IMR-90 (cell line): ENCODE measurements around the gene HEBP1. TPM values are rescaled to one million over a fixed set of nuclear protein-coding genes. Genes with fewer than 3 reads are reported as not detected.

Experiments used
- ATAC-seq: fragments of 200-7000 bp; cut with Tn5 transposase; 2 replicates; pipeline ENCODE4 v1.9.1; 2020; ENCODE audit warnings: low read depth, mild to moderate bottlenecking, moderate library complexity
- BruUV-seq: library from RNA; stranded (reverse); fragments of 400-500 nt; replicated peaks from 2 replicates; lab custom pipeline; 2021; lab: Mats Ljungman, UMichigan
- CTCF ChIA-PET: fragments of 300-600 bp; formaldehyde crosslinking; extraction: SDS; loops from one replicate; lab custom pipeline; 2021; ENCODE audit warnings: antibody characterized with exemption; lab: Yijun Ruan, JAX
- POLR2A ChIA-PET: fragments of 300-600 bp; sonication (Branson Sonifier 250); formaldehyde crosslinking; loops from one replicate; lab custom pipeline; 2022; ENCODE audit warnings: antibody characterized with exemption; ENCODE audit not compliant: unreplicated experiment; lab: Charles Lee
- DNase-seq: peaks from one replicate; pipeline ENCODE4 v3.0.0; 2013
- H2AFZ ChIP-seq: replicated peaks from 2 replicates; pipeline ENCODE3; 2013; ENCODE audit warnings: low read length, mild to moderate bottlenecking; ENCODE audit not compliant: poor library complexity
- H2AK5ac ChIP-seq: 2 replicates; pipeline ENCODE4 v1.6.1; 2013; ENCODE audit warnings: low read depth, low read length, inconsistent platforms
- H2AK9ac ChIP-seq: replicated peaks from 2 replicates; pipeline ENCODE3; 2013; ENCODE audit warnings: mild to moderate bottlenecking, low read depth, low read length, moderate library complexity; ENCODE audit not compliant: poor library complexity
- H2BK120ac ChIP-seq: 2 replicates; pipeline ENCODE4 v1.6.1; 2013; ENCODE audit warnings: low read depth, low read length, inconsistent platforms
- H2BK15ac ChIP-seq: 3 replicates; pipeline ENCODE4 v1.6.1; 2013; ENCODE audit warnings: low read depth, low read length, inconsistent platforms
- H2BK20ac ChIP-seq: 2 replicates; pipeline ENCODE4 v1.6.1; 2013; ENCODE audit warnings: low read depth, mild to moderate bottlenecking, inconsistent platforms, low read length, moderate library complexity
- H2BK5ac ChIP-seq: 2 replicates; pipeline ENCODE4 v1.6.1; 2013; ENCODE audit warnings: mild to moderate bottlenecking, low read depth, low read length, inconsistent platforms; ENCODE audit not compliant: poor library complexity, severe bottlenecking
- H3K14ac ChIP-seq: replicated peaks from 2 replicates; pipeline ENCODE4 v1.6.1; 2013; ENCODE audit warnings: low read depth, low read length, inconsistent platforms
- H3K18ac ChIP-seq: 2 replicates; pipeline ENCODE4 v1.6.1; 2013; ENCODE audit warnings: low read depth, low read length, control low read depth
- H3K23ac ChIP-seq: 2 replicates; pipeline ENCODE4 v1.6.1; 2013; ENCODE audit warnings: low read depth, low read length, inconsistent platforms
- H3K27ac ChIP-seq: 2 replicates; pipeline ENCODE4 v1.5.1; 2013; ENCODE audit warnings: mild to moderate bottlenecking, control low read depth, low read length; ENCODE audit not compliant: insufficient read depth
- H3K27me3 ChIP-seq: 2 replicates; pipeline ENCODE4 v1.6.1; 2013; ENCODE audit warnings: low read length; ENCODE audit not compliant: control insufficient read depth, insufficient read depth
- H3K36me3 ChIP-seq: 2 replicates; pipeline ENCODE4 v1.6.1; 2013; ENCODE audit warnings: low read length, mixed read lengths; ENCODE audit not compliant: control insufficient read depth, insufficient read depth
- H3K4ac ChIP-seq: 2 replicates; pipeline ENCODE4 v1.6.1; 2013; ENCODE audit warnings: low read depth, low read length, inconsistent platforms
- H3K4me1 ChIP-seq: 2 replicates; pipeline ENCODE4 v1.6.1; 2013; ENCODE audit warnings: low read length, mixed read lengths; ENCODE audit not compliant: control insufficient read depth, insufficient read depth
- H3K4me2 ChIP-seq: 2 replicates; pipeline ENCODE4 v1.6.1; 2013; ENCODE audit warnings: low read depth, mild to moderate bottlenecking, control low read depth, low read length, moderate library complexity
- H3K4me3 ChIP-seq: 2 replicates; pipeline ENCODE4 v1.5.1; 2013; ENCODE audit warnings: low read depth, mild to moderate bottlenecking, control low read depth, low read length, moderate library complexity; ENCODE audit not compliant: insufficient read depth
- H3K56ac ChIP-seq: 2 replicates; pipeline ENCODE4 v1.6.1; 2013; ENCODE audit warnings: low read length, inconsistent platforms; ENCODE audit not compliant: insufficient read depth; ENCODE audit errors: extremely low read depth
- H3K79me1 ChIP-seq, 2 experiments: 2 replicates each; pipeline ENCODE4 v1.6.1; 2013; ENCODE audit warnings: low read length in 2 of 2, inconsistent platforms in 1 of 2, low read depth in 1 of 2
- H3K9ac ChIP-seq: 2 replicates; pipeline ENCODE4 v1.6.1; 2013; ENCODE audit warnings: low read depth, low read length, control low read depth
- H3K9me1 ChIP-seq: 2 replicates; pipeline ENCODE4 v1.6.1; 2013; ENCODE audit warnings: low read length, inconsistent platforms; ENCODE audit not compliant: insufficient read depth
- H3K9me3 ChIP-seq: 2 replicates; pipeline ENCODE4 v1.6.1; 2013; ENCODE audit warnings: low read length; ENCODE audit not compliant: control insufficient read depth, insufficient read depth
- H4K20me1 ChIP-seq: 2 replicates; pipeline ENCODE4 v1.6.1; 2013; ENCODE audit warnings: low read length, inconsistent platforms; ENCODE audit not compliant: insufficient read depth
- H4K5ac ChIP-seq: 2 replicates; pipeline ENCODE4 v1.6.1; 2013; ENCODE audit warnings: mild to moderate bottlenecking, low read depth, low read length, control low read depth
- H4K8ac ChIP-seq, 2 experiments: 2 replicates each; pipeline ENCODE4 v1.6.1; 2013; ENCODE audit warnings: low read depth in 2 of 2, low read length in 2 of 2, control low read depth in 1 of 2, inconsistent platforms in 1 of 2
- H4K91ac ChIP-seq: 2 replicates; pipeline ENCODE4 v1.6.1; 2013; ENCODE audit warnings: low read depth, low read length, inconsistent platforms; ENCODE audit not compliant: insufficient read depth
- BHLHE40 ChIP-seq: fragments of 150-350 bp; IDR thresholded peaks from 2 replicates; pipeline ENCODE4 v1.6.1; 2016; ENCODE audit warnings: mild to moderate bottlenecking, low read depth, low read length
- CEBPB ChIP-seq: IDR thresholded peaks from 2 replicates; pipeline ENCODE4 v1.6.1; 2012; ENCODE audit warnings: low read depth, low read length, improper control_type of control experiment
- CHD1 ChIP-seq: IDR thresholded peaks from 2 replicates; pipeline ENCODE4 v1.6.1; 2012; ENCODE audit warnings: low read depth, low read length, improper control_type of control experiment
- CTCF ChIP-seq: conservative IDR thresholded peaks from 2 replicates; pipeline ENCODE4 v1.5.1; 2012; ENCODE audit warnings: mild to moderate bottlenecking, low read depth, low read length, improper control_type of control experiment
- ELK1 ChIP-seq: fragments of 150-350 bp; IDR thresholded peaks from 2 replicates; pipeline ENCODE4 v1.6.1; 2016; ENCODE audit warnings: low read depth, mild to moderate bottlenecking, low read length, moderate library complexity, borderline replicate concordance
- FOS ChIP-seq: fragments of 150-350 bp; IDR thresholded peaks from 2 replicates; pipeline ENCODE4 v1.6.1; 2016; ENCODE audit warnings: low read depth, low read length
- MAFK ChIP-seq: IDR thresholded peaks from 2 replicates; pipeline ENCODE4 v1.6.1; 2012; ENCODE audit warnings: low read depth, low read length, improper control_type of control experiment
- MAZ ChIP-seq: IDR thresholded peaks from 2 replicates; pipeline ENCODE4 v1.6.1; 2012; ENCODE audit warnings: low read depth, mild to moderate bottlenecking, low read length, improper control_type of control experiment, moderate library complexity, borderline replicate concordance
- MXI1 ChIP-seq: IDR thresholded peaks from 2 replicates; pipeline ENCODE4 v1.6.1; 2012; ENCODE audit warnings: low read depth, mild to moderate bottlenecking, low read length, moderate library complexity, borderline replicate concordance
- NFE2L2 ChIP-seq: fragments of 150-350 bp; IDR thresholded peaks from 2 replicates; pipeline ENCODE4 v1.6.1; 2016; ENCODE audit warnings: low read depth, mild to moderate bottlenecking, low read length
- POLR2A ChIP-seq: IDR thresholded peaks from 2 replicates; pipeline ENCODE4 v1.6.1; 2012; ENCODE audit warnings: mild to moderate bottlenecking, low read depth, low read length
- RAD21 ChIP-seq: IDR thresholded peaks from 2 replicates; pipeline ENCODE4 v1.6.1; 2012; ENCODE audit warnings: low read length, improper control_type of control experiment
- RCOR1 ChIP-seq: IDR thresholded peaks from 2 replicates; pipeline ENCODE4 v1.6.1; 2012; ENCODE audit warnings: mild to moderate bottlenecking, low read length, improper control_type of control experiment; ENCODE audit not compliant: insufficient replicate concordance
- RFX5 ChIP-seq: IDR thresholded peaks from 2 replicates; pipeline ENCODE4 v1.8.0; 2012; ENCODE audit warnings: low read depth, mild to moderate bottlenecking, low read length, moderate library complexity
- SMC3 ChIP-seq: fragments of 150-350 bp; IDR thresholded peaks from 2 replicates; pipeline ENCODE4 v1.6.1; 2016; ENCODE audit warnings: low read depth, mild to moderate bottlenecking, antibody characterized with exemption, low read length, moderate library complexity
- USF2 ChIP-seq: fragments of 150-350 bp; IDR thresholded peaks from 2 replicates; pipeline ENCODE4 v1.6.1; 2017; ENCODE audit warnings: mild to moderate bottlenecking, antibody characterized with exemption, low read length, low read depth
- WGBS, 2 experiments: methylation state at CpG; one replicate each; pipeline versions ENCODE4 v1.1.5 to v1.1.7; 2013; ENCODE audit warnings: missing lambda C conversion rate in 2 of 2; ENCODE audit not compliant: insufficient read length in 1 of 2; ENCODE audit errors: extremely low coverage in 2 of 2; 5-methylcytosine and 5-hydroxymethylcytosine counted together
- dilution Hi-C: fragments of 300-500 bp; cut with HindIII; formaldehyde crosslinking; loops from one replicate; pipeline ENCODE4 v1.14.3; 2018; ENCODE audit warnings: low sequenced_read_pairs; ENCODE audit not compliant: unreplicated experiment
- in situ Hi-C: fragments of 300-500 bp; cut with MboI; formaldehyde crosslinking; loops from 3 replicates; pipeline ENCODE4 v1.14.3; 2019; ENCODE audit warnings: low sequenced_read_pairs, inconsistent platforms, mixed read lengths
- intact Hi-C: fragments of 100-400 bp; cut with micrococcal nuclease; formaldehyde crosslinking; loops from 2 replicates; pipeline ENCODE4 v1.10.0; 2022
- polyA plus RNA-seq, 3 experiments: library from polyadenylated mRNA; depleted of rRNA; stranded (reverse); fragments of >200 nt; gene quantifications; 2 replicates each; pipeline ENCODE4 v1.2.3, GENCODE V29; 2012; ENCODE audit warnings: low replicate concordance in 1 of 3
- total RNA-seq: library from RNA; depleted of rRNA; stranded (reverse); fragments of >200 nt; gene quantifications from 2 replicates; pipeline ENCODE4 v1.2.3, GENCODE V29; 2012

Gene HEBP1
- total and polyA plus RNA-seq, 2 of the 4 experiments (the other 2 are of a cell fraction): 18.8 to 49.2 TPM

- no peak overlapping the region for H2BK15ac ChIP-seq
- CTCF ChIA-PET: interaction anchor here (0.6 kb wide), 1 partner anchor 55 kb away, joined by 4 read pairs; no protein-coding TSS in a partner anchor
- H3K9me1 ChIP-seq: no peaks in the 10 kb centered on the region
- H4K8ac ChIP-seq: no peak overlapping the region
- dilution Hi-C loops (no loop called here), in situ Hi-C loops (no loop called here), intact Hi-C loops (no loop called here)
- no peaks in the 10 kb centered on the region for H3K9me3 ChIP-seq
- no peak overlapping the region for H2AK9ac ChIP-seq
- peaks cover 5% of the 10 kb centered on the region; the same call in 1 of the 2 replicates for H3K4me1 ChIP-seq
- no peak overlapping the region for H2AK5ac ChIP-seq
- no peak for ATAC-seq
- H3K4me2 ChIP-seq: no peak overlapping the region
- H2BK120ac ChIP-seq: no peak overlapping the region
- H3K79me1 ChIP-seq: no peaks in the 10 kb centered on the region
- no peak overlapping the region for H3K4me3 ChIP-seq
- H3K27ac ChIP-seq: no peak overlapping the region
- POLR2A ChIA-PET: no interaction called here
- H2BK5ac ChIP-seq: no peak overlapping the region
- H3K9ac ChIP-seq: no peak overlapping the region
- H2AFZ ChIP-seq: no peak overlapping the region
- no peak overlapping the region for H4K91ac ChIP-seq
- H2BK20ac ChIP-seq: no peak overlapping the region
- H3K56ac ChIP-seq: no peak overlapping the region
- TF ChIP-seq SMC3 (no peak), BHLHE40 (no peak), RCOR1 (no peak), CEBPB (no peak), MXI1 (no peak), MAFK (no peak), FOS (no peak), USF2 (no peak), RFX5 (no peak), MAZ (no peak), CTCF (no peak), POLR2A (no peak), CHD1 (no peak), NFE2L2 (no peak), RAD21 (no peak), ELK1 (no peak)
- H4K20me1 ChIP-seq: no peaks in the 10 kb centered on the region
- WGBS, 2 experiments: 40% methylated on average over 1 of the region's 4 CpGs; no CpG with 5 or more reads in 1 of the 2 experiments
- no peaks in the 10 kb centered on the region; the same call in 1 of the 2 replicates for H3K36me3 ChIP-seq
- no peak overlapping the region; the same call in 1 of the 2 replicates for H3K14ac ChIP-seq
- DNase-seq: no peak
- H3K27me3 ChIP-seq: no peaks in the 10 kb centered on the region
- no peak overlapping the region for H4K5ac ChIP-seq
- BruUV-seq: no TSS peak
- H3K18ac ChIP-seq: no peak overlapping the region
- no peak overlapping the region for H3K4ac ChIP-seq
- H3K23ac ChIP-seq: no peak overlapping the region
Measured at GRCh38 chr12:12964255-12964654, 35.8 kb downstream of the HEBP1 start.
